ENCODE measurements around the gene CYP4F8.

The CYP4F8 gene

DNA sequence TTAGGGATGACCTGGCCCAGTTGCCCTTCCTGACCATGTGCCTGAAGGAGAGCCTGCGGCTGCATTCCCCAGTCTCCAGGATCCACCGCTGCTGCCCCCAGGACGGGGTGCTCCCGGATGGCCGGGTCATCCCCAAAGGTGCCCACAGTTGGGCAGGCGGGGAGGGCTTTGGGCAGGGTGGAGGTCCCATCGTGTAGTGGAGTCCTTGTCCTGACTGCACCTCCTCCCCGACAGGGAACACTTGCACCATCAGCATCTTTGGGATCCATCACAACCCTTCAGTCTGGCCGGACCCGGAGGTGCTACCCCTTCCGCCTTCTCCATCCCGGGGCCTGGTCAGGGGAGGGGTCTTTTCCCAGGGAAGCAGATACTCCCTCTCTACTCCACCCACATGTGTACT, 31.7 kb upstream of the CYP4F8 start:
- TF ChIP-seq, protein P1, sequence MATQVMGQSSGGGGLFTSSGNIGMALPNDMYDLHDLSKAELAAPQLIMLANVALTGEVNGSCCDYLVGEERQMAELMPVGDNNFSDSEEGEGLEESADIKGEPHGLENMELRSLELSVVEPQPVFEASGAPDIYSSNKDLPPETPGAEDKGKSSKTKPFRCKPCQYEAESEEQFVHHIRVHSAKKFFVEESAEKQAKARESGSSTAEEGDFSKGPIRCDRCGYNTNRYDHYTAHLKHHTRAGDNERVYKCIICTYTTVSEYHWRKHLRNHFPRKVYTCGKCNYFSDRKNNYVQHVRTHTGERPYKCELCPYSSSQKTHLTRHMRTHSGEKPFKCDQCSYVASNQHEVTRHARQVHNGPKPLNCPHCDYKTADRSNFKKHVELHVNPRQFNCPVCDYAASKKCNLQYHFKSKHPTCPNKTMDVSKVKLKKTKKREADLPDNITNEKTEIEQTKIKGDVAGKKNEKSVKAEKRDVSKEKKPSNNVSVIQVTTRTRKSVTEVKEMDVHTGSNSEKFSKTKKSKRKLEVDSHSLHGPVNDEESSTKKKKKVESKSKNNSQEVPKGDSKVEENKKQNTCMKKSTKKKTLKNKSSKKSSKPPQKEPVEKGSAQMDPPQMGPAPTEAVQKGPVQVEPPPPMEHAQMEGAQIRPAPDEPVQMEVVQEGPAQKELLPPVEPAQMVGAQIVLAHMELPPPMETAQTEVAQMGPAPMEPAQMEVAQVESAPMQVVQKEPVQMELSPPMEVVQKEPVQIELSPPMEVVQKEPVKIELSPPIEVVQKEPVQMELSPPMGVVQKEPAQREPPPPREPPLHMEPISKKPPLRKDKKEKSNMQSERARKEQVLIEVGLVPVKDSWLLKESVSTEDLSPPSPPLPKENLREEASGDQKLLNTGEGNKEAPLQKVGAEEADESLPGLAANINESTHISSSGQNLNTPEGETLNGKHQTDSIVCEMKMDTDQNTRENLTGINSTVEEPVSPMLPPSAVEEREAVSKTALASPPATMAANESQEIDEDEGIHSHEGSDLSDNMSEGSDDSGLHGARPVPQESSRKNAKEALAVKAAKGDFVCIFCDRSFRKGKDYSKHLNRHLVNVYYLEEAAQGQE (IDR thresholded peaks at IDR 0.05; ENCODE audit: low read depth), result no peak
- no peak for TF ChIP-seq CEBPB (IDR thresholded peaks at IDR 0.05)
- TF ChIP-seq TAF1 (IDR thresholded peaks at IDR 0.05; ENCODE audit: low read depth), result no peak
- TF ChIP-seq, protein P2, sequence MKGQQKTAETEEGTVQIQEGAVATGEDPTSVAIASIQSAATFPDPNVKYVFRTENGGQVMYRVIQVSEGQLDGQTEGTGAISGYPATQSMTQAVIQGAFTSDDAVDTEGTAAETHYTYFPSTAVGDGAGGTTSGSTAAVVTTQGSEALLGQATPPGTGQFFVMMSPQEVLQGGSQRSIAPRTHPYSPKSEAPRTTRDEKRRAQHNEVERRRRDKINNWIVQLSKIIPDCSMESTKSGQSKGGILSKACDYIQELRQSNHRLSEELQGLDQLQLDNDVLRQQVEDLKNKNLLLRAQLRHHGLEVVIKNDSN (IDR thresholded peaks at IDR 0.05), result no peak
- TF ChIP-seq TCF12 (IDR thresholded peaks at IDR 0.05; ENCODE audit: low read depth), result no peak
- TF ChIP-seq, protein P3, sequence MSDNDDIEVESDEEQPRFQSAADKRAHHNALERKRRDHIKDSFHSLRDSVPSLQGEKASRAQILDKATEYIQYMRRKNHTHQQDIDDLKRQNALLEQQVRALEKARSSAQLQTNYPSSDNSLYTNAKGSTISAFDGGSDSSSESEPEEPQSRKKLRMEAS (IDR thresholded peaks at IDR 0.05), result no peak
- no peak for TF ChIP-seq YY1 (IDR thresholded peaks at IDR 0.05; ENCODE audit: low read depth)
- no peak for TF ChIP-seq EGR1 (IDR thresholded peaks at IDR 0.05)
- TF ChIP-seq RAD21 (IDR thresholded peaks at IDR 0.05; ENCODE audit: low read depth), result no peak
- no peak for TF ChIP-seq TEAD4 (IDR thresholded peaks at IDR 0.05)
- TF ChIP-seq FOXM1 (IDR thresholded peaks at IDR 0.05; ENCODE audit: borderline replicate concordance, low read depth), result no peak
- TF ChIP-seq NFIC (IDR thresholded peaks at IDR 0.05), result no peak
- no peak for TF ChIP-seq CREB1 (IDR thresholded peaks at IDR 0.05; ENCODE audit: low read depth)
- TF ChIP-seq ZBTB7A (IDR thresholded peaks at IDR 0.05; ENCODE audit: low read depth), result no peak

DNA sequence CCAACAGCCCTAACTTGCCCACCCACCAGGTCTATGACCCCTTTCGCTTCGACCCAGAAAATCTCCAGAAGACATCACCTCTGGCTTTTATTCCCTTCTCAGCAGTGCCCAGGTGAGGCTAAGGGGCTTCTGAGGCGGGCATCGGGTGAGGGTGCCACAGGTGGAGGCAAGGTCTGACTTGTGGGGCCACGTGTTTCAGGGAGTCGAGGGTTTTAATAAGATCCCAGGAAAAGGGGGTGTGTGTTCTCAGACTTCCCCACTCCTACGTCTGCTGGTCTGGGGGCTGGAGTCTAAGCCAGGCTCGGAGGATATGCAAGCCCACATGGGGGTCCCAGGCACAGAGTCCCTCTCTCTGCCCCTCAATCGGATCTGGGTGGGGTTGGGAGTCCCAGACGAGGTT, 30.9 kb upstream of the CYP4F8 start:
- TF ChIP-seq CEBPB (IDR thresholded peaks at IDR 0.05) (no peak), TEAD4 (IDR thresholded peaks at IDR 0.05) (no peak), EGR1 (IDR thresholded peaks at IDR 0.05) (no peak), EP300 (IDR thresholded peaks at IDR 0.05; ENCODE audit: borderline replicate concordance) (no peak), NFIC (IDR thresholded peaks at IDR 0.05) (no peak), FOXM1 (IDR thresholded peaks at IDR 0.05; ENCODE audit: borderline replicate concordance, low read depth) (no peak), TCF12 (IDR thresholded peaks at IDR 0.05; ENCODE audit: low read depth) (no peak), RAD21 (IDR thresholded peaks at IDR 0.05; ENCODE audit: low read depth) (no peak)
- TF ChIP-seq, protein P2 (IDR thresholded peaks at IDR 0.05), result no peak

DNA sequence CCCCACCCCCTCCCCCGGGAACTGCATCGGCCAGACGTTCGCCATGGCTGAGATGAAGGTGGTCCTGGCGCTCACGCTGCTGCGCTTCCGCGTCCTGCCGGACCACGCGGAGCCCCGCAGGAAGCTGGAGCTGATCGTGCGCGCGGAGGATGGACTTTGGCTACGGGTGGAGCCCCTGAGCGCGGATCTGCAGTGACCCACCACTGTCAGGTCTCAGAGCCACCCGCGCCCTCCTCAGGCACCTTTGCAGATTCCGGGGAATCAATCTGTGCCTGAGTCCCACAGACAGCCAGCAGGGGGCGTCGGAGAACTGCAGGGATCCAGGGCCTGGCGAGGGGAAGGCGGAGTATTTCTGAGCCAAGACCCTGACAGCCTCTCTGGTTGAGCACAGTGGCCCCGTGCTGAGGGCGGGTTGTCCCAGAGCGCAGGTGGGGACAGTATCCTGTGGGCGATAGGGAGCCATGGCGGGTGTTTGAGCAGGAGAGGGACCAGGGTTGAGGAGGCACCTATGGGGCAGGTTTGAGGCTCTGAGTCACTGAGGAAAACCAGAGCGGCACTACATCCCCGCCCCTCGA, 30.4 kb upstream of the CYP4F8 start:
- no peak for TF ChIP-seq TCF12 (IDR thresholded peaks at IDR 0.05; ENCODE audit: low read depth)
- 0 out of 2 replicates have a peak, but pooled peaks have one; percentile 37 for TF ChIP-seq TEAD4 (IDR thresholded peaks at IDR 0.05)
- TF ChIP-seq, protein P2 (IDR thresholded peaks at IDR 0.05), result no peak
- peak; percentile 79 for TF ChIP-seq RAD21 (IDR thresholded peaks at IDR 0.05; ENCODE audit: low read depth)

DNA sequence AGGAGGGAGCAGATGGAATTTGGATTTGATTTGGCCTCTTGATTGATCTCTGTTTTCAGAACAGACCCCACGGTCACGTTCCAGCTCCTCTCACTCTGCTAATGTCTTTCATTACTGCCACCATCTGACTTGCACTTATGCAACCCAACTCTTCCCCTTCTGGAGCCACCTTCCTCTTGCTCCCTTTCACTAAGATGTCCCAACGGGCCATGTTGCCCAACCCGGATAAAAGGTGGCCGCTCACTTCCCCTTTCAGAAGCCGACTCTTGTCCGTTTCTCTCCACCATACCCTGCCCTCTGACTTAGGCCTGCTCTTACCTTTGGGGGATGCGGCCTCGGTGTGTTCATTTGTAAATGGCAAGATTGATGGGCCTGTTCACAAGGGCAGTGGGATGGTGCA, 27.4 kb upstream of the CYP4F8 start:
- TF ChIP-seq FOXM1 (IDR thresholded peaks at IDR 0.05; ENCODE audit: borderline replicate concordance, low read depth), result no peak

DNA sequence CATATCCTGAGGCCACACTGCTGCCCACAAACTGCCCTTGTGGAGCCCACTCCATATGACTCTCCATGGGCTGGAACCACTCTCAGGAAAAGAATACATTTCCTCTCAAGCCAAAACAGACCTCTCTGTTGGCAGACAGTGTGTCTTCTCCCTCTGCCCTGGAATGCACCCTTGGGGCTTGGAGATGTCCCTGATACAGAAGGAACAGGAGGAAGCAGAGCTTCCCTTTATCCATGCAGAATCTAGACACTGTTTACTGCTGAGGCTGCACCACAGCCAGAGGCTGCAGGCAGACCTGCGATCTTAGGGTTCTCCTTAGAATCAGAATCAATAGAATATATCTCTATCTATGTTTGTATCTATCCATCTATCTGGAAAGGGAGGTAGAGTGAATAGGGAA, 26.8 kb upstream of the CYP4F8 start:
- TF ChIP-seq YY1 (IDR thresholded peaks at IDR 0.05; ENCODE audit: low read depth), result no peak
- TF ChIP-seq, protein P3 (IDR thresholded peaks at IDR 0.05), result no peak
- no peak for TF ChIP-seq ZBTB7A (IDR thresholded peaks at IDR 0.05; ENCODE audit: low read depth)
- no peak for TF ChIP-seq EP300 (IDR thresholded peaks at IDR 0.05; ENCODE audit: borderline replicate concordance)
- TF ChIP-seq, protein P1 (IDR thresholded peaks at IDR 0.05; ENCODE audit: low read depth), result no peak
- TF ChIP-seq CEBPB (IDR thresholded peaks at IDR 0.05), result no peak
- TF ChIP-seq FOXM1 (IDR thresholded peaks at IDR 0.05; ENCODE audit: borderline replicate concordance, low read depth), result no peak
- no peak for TF ChIP-seq CREB1 (IDR thresholded peaks at IDR 0.05; ENCODE audit: low read depth)
- TF ChIP-seq RAD21 (IDR thresholded peaks at IDR 0.05; ENCODE audit: low read depth), result no peak
- no peak for TF ChIP-seq TCF12 (IDR thresholded peaks at IDR 0.05; ENCODE audit: low read depth)
- no peak for TF ChIP-seq TAF1 (IDR thresholded peaks at IDR 0.05; ENCODE audit: low read depth)
- TF ChIP-seq EGR1 (IDR thresholded peaks at IDR 0.05), result no peak
- no peak for TF ChIP-seq NFIC (IDR thresholded peaks at IDR 0.05)
- TF ChIP-seq, protein P2 (IDR thresholded peaks at IDR 0.05), result no peak
- TF ChIP-seq TEAD4 (IDR thresholded peaks at IDR 0.05), result no peak
